Right cardiac atrium (tissue), 5 donors: Measurements from ENCODE around the gene CCDC121. TPM values are rescaled to one million over a fixed set of nuclear protein-coding genes. Genes with fewer than 3 reads are reported as not detected.
A peak's percentile ranks its signal among the peaks of the same experiment; 100 is the strongest.
"Not testable (repeated sequence)": the region's sequence is repeated elsewhere in the genome, so short reads cannot be mapped to it uniquely, and the experiment has no call there.

Experiments used
- ATAC-seq, 2 donors: fragments of 200-7000 bp; cut with Tn5 transposase; one replicate each; pipeline versions ENCODE4 v1.8.0 to v1.9.1; 2020; ENCODE audit warnings: moderate library complexity in 2 of 2, mild to moderate bottlenecking in 1 of 2
- DNase-seq, 3 donors: peaks; one replicate each; pipeline ENCODE4 v3.0.0-alpha.2; 2020
- H3K27ac ChIP-seq: one replicate; pipeline ENCODE4 v1.5.1; 2013; ENCODE audit warnings: mild to moderate bottlenecking, low read length, control low read depth, moderate library complexity
- H3K27me3 ChIP-seq: one replicate; pipeline ENCODE4 v1.6.1; 2013; ENCODE audit not compliant: control insufficient read depth, insufficient read depth
- H3K4me1 ChIP-seq: one replicate; pipeline ENCODE4 v1.6.1; 2013; ENCODE audit warnings: low read length; ENCODE audit not compliant: control insufficient read depth, insufficient read depth
- H3K4me3 ChIP-seq: one replicate; pipeline ENCODE4 v1.5.1; 2013; ENCODE audit warnings: low read length, control low read depth
- H3K9me3 ChIP-seq: one replicate; pipeline ENCODE4 v1.6.1; 2013; ENCODE audit warnings: low read length; ENCODE audit not compliant: control insufficient read depth
- WGBS: extraction: QIAGEN DNeasy Blood & Tissue Kit; methylation state at CpG from one replicate; pipeline ENCODE4 v1.1.7; 2013; 5-methylcytosine and 5-hydroxymethylcytosine counted together
- intact Hi-C, 4 donors: fragments of 100-400 bp; cut with DNase I; formaldehyde crosslinking; loops; one replicate each; pipeline versions ENCODE4 v1.11.0 to v1.14.0; 2022 to 2023
- polyA plus RNA-seq: library from polyadenylated mRNA; stranded (reverse); fragments of 200-250 nt; gene quantifications from one replicate; pipeline ENCODE4 v1.2.3, GENCODE V29; 2013
- total RNA-seq, 4 donors: library from RNA; stranded (reverse); fragmentation: NEBNext Ultra II Directional; extraction: Animal tissue kit (Norgen Biotek cat#: 25700); gene quantifications; one replicate each; pipeline ENCODE4 v1.2.1, GENCODE V29; 2021
- donor health status: healthy with polysubstance abuse.
- donor health status: DM: no; HTN: yes; CAD: no.
- donor health status: DM: no; HTN: no; CAD: no.
- donor health status: DM: no; HTN: yes; CAD: no; lungs with severe emphysema.
- donor health status: DM: yes; HTN: yes; CAD: no.

CCDC121 gene
- total and polyA plus RNA-seq, 5 donors: 3.1 to 8.1 (median 5.4) TPM

DNA sequence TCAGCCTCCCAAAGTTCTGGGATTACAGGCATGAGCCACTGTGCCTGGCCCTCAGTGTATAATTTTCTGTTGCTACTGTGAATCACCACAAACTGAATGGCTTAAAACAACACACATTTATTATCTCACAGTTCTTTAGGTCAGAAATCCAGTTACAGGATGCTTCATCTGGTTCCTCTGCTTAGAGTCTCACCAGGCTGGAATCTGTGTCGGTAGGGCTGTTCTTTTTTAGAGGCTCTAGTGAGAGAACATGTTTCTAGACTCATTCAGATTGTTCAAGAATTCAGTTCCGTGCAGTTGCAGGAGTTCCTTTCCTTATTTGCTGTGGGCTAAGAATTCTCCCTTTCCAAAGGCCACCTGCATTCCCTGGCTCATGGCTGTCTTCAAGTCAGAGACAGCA lies 22.2 kb downstream of the CCDC121 start:
- Histone ChIP-seq H3K27ac (no peak overlapping the region), H3K4me1 (no peaks in the 10 kb centered on the region), H3K9me3 (no peaks in the 10 kb centered on the region), H3K27me3 (no peaks in the 10 kb centered on the region), H3K4me3 (no peak overlapping the region)
- DNase-seq: no peak
- intact Hi-C loops: no loop called here
- ATAC-seq: no peak
- WGBS: 81% methylated on average over 2 of the region's 2 CpGs

DNA sequence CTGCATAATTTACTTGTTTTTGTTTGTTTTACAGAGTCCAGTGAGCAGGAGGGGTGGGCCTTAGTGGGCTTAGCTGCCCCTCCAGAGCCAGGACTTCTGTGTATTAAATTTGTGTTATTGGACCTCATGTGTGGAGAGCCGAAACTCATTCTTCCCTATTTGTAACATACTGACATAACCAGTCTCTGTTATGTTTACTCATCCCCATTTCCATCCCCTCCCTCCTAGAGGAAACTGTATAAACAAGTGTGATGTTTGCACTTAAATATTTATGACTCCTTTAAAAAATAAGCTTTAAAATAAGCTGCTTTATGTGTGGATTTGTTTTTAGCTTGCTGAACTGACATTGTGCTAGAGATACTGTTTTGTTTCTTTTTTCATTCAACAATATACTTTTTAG lies 32.2 kb downstream of the CCDC121 start:
- no peak for ATAC-seq
- Histone ChIP-seq H3K9me3 (no peaks in the 10 kb centered on the region), H3K27me3 (no peaks in the 10 kb centered on the region), H3K4me1 (no peaks in the 10 kb centered on the region), H3K4me3 (no peak overlapping the region), H3K27ac (no peak overlapping the region)
- DNase-seq: no peak
- intact Hi-C loops: no loop called here
- WGBS: 96% methylated on average over 1 of the region's 1 CpG

DNA sequence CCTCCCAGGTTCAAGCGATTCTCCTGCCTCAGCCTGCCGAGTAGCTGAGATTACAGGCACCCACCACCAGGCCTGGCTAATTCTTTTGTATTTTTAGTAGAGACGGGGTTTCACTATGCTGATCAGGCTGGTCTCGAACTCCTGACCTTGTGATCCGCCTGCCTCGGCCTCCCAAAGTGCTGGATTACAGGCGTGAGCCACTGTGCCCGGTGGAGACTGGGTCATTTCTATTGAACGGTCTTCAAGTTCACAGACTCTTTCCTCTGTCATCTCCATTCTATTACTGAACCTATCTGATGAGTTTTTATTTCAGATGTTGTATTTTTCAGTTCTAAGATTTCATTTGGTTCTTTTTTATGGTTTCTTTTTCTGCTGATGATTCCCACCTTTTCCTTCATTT lies 33.4 kb downstream of the CCDC121 start:
- H3K9me3 ChIP-seq, H3K27me3 ChIP-seq, intact Hi-C loops, DNase-seq, H3K27ac ChIP-seq, ATAC-seq, H3K4me1 ChIP-seq, H3K4me3 ChIP-seq: not testable (repeated sequence)
- WGBS: 98% methylated on average over 9 of the region's 9 CpGs

DNA sequence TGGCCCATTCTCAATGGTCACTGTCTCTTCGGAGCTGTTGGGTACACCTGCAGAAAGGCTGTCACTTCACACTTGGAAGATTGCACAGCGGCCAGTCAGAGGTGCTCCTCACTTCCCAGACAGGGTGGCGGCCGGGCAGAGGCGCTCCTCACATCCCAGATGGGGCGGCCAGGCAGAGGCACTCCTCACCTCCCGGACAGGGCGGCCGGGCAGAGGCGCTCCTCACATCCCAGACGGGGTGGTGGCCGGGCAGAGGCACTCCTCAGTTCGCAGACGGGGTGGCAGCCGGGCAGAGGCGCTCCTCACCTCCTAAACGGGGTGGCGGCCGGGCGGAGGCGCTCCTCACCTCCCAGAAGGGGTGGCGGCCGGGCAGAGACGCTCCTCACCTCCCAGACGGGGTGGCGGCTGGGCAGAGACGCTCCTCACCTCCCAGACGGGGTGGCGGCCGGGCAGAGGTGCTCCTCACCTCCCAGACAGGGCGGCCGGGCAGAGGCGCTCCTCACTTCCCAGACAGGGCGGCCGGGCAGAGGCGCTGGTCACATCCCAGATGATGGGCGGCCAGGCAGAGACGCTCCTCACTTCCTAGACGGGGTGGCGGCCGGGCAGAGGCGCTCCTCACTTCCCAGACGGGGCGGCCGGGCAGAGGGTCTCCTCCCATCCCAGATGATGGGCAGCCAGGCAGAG lies 34.6 kb downstream of the CCDC121 start:
- 97% methylated on average over 45 of the region's 45 CpGs for WGBS
- H3K27ac ChIP-seq, H3K27me3 ChIP-seq, H3K4me3 ChIP-seq, H3K4me1 ChIP-seq, ATAC-seq, DNase-seq, H3K9me3 ChIP-seq, intact Hi-C loops: not testable (repeated sequence)

DNA sequence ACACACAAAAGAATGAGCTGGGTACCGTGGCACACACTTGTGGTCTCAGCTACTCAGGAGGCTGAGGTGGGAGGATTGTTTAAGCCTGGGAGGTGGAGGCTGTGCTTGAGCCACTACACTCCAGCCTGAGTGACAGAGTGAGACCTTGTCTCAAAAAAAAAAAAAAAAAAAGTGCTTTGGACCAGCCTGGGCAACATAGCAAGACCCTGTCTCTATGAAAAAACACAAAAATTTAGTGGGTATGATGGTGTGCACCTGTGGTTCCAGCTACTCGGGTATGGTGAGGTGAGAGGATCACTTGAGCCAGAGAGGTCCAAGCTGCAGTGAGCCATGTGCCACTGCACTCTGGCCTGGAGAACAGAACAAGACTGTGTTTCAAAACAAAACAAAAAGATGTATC lies 35.6 kb downstream of the CCDC121 start:
- H3K4me1 ChIP-seq: no peaks in the 10 kb centered on the region
- no peaks in the 10 kb centered on the region for H3K27me3 ChIP-seq
- no peak for DNase-seq
- no peak overlapping the region for H3K27ac ChIP-seq
- ATAC-seq: no peak
- 98% methylated on average over 2 of the region's 2 CpGs for WGBS
- intact Hi-C loops: no loop called here
- no peak overlapping the region for H3K4me3 ChIP-seq
- no peaks in the 10 kb centered on the region for H3K9me3 ChIP-seq

DNA sequence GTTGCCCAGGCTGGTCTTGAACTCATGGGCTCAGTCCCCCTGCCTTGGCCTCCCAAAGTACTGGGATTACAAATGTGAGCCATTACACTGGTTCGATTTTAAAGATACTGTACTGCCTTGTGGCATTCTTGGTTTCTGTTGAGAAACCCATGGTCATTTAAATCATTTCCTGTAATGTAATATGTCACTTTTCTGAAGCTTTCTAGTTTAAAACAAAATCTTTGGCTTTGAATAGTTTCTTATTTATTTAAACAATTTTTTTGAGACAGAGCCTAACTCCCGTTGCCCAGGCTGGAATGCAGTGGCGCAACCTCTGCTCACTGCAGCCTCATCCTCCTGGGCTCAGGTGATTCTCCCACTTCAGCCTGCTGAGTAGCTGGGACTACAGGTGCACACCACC lies 37.1 kb downstream of the CCDC121 start:
- Histone ChIP-seq H3K4me3 (no peak overlapping the region), H3K9me3 (no peaks in the 10 kb centered on the region), H3K27me3 (no peaks in the 10 kb centered on the region), H3K27ac (no peak overlapping the region), H3K4me1 (no peaks in the 10 kb centered on the region)
- intact Hi-C loops: no loop called here
- ATAC-seq (no peak), DNase-seq (no peak)
- WGBS: 94% methylated on average over 3 of the region's 3 CpGs

DNA sequence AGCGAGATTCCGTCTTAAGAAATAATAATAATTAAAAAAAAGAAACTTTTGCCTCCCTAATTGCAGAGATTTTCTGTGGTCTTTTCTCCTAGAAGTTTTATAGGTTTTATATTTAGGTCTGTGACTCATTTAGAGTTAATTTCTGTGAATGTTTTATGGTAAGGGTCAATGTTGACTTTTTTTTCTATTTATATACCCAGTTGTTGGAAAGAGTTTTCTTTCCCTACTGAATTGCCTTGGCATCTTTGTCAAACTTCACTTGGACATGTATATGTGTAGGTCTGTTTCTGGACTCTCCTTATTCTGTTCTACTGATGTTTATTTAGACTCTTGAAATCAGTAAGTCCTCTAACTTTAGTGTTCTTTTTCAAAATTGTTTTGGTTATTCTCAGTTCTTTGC lies 40.5 kb downstream of the CCDC121 start:
- intact Hi-C loops: no loop called here
- no peak overlapping the region for H3K4me3 ChIP-seq
- DNase-seq (no peak), ATAC-seq (no peak)
- peaks cover 2% of the 10 kb centered on the region for H3K4me1 ChIP-seq
- WGBS: 98% methylated on average over 2 of the region's 2 CpGs
- no peaks in the 10 kb centered on the region for H3K9me3 ChIP-seq
- no peaks in the 10 kb centered on the region for H3K27me3 ChIP-seq
- H3K27ac ChIP-seq: no peak overlapping the region

DNA sequence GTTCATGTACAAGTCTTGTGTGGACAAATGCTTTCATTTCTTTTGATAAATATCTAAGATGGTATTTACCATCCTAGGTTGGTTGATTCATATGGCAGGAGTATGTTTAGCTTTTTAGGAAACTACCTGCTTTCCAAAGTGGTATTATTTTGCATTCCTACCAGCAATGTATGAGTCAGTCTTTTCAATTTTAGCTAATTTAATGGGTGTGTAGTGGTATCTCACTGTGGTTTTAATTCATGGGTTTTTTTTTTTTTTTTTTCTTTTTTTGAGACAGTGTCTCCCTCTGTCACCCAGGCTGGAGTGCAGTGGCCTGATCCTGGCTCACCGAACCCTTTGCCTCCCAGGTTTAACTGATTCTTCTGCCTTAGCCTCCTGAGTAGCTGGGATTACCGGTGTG lies 41.8 kb downstream of the CCDC121 start:
- ATAC-seq: no peak
- Histone ChIP-seq H3K4me3 (no peak overlapping the region), H3K9me3 (no peaks in the 10 kb centered on the region), H3K4me1 (peaks cover 2% of the 10 kb centered on the region), H3K27ac (no peak overlapping the region), H3K27me3 (no peaks in the 10 kb centered on the region)
- intact Hi-C loops: no loop called here
- 100% methylated on average over 2 of the region's 2 CpGs for WGBS
- no peak for DNase-seq

DNA sequence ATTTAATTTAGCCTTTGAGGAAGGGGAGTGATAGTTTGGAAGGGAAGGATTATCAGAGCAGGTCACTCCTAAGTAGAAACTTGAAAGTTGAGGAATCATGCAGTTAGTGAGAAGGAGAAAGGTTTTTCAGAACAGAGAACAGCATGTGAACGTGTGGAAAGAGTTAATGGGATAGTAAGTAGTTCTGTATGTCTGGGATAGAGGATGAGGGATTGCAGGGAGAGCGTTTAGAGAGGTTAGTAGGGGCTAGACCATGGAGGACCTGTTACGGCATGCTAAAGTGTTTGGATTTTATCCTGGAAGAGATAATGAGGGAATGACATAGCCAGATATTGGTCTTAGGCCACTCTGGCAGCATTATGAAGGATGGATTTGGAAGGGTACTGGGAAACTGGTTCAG lies 44.2 kb downstream of the CCDC121 start:
- Histone ChIP-seq H3K9me3 (no peaks in the 10 kb centered on the region), H3K4me1 (peaks cover 2% of the 10 kb centered on the region), H3K27ac (no peak overlapping the region), H3K4me3 (no peak overlapping the region), H3K27me3 (no peaks in the 10 kb centered on the region)
- intact Hi-C loops: no loop called here
- DNase-seq (no peak), ATAC-seq (no peak)
- WGBS: 72% methylated on average over 3 of the region's 3 CpGs

DNA sequence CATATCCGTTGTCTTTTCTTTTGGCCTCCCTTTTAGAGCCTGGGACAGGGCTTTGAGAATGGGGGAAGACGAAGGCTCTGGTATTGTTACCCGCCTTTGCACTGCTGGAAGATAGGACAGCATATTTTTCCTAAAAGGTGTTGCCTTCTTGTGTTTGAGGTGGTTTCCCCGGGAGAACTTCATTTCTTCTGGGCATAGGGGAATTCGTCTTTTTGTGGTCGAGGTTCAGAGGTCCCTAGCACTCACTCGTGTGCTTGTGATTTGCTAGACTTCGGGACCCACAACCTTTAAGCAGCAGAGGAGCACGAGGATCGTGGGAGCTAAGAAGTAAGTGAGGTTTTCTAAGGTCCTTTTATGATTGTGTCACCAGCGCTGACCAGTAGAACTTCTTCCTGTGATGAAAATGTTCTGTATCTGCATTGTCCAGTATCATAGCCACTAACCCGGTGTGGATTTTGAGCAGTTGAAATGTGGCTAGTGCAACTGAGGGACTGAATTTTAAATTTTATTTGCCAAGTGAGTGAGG lies 45.4 kb downstream of the CCDC121 start:
- WGBS: 5% methylated on average over 12 of the region's 12 CpGs
- ATAC-seq: no peak

DNA sequence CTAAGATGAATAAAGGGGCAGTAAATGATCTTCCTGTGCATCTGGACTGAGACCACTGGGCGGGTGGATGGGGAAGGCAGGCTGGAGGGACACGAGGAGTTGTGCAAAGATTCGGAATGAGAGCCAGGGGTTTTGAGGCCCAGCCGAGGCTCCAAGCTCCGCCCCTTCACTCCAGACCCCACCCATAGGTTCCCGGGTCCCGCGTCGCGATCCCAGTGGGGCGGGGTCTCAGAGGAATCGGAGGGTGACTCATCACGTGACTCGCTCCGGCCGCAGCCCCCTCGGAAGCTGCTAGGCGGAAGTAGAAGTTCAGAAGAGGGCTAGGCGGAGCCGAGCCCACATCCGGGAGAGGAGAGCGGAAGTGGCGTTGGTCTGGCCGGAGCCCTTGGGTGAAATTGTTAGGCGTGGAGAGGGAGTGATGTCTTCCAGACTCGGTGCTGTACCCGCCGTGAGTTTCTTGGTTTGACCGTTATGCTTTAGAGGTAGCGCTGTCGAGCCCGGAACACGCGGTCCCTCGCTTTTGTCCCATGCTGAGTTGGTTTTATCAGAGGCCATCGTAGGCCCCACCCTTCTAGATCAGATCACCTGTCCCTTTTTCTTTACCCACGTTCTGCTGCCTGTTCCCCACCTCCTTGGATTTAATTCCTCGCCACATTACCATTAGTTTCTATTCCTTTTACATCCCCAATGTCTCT lies 46.0 kb downstream of the CCDC121 start, which contains the start of gene ZNF512:
Gene ZNF512 (plus strand): TSS at position 348 of the 695 bp plus-strand sequence. CDS start 71 bp downstream, at position 419.
- Histone ChIP-seq H3K27ac (peak within 1 kb of the TSS; percentile 58), H3K4me3 (peak within 1 kb of the TSS; percentile 83), H3K27me3 (no peaks in the 10 kb centered on the region), H3K4me1 (peaks cover 2% of the 10 kb centered on the region), H3K9me3 (no peaks in the 10 kb centered on the region)
- WGBS: under 1% methylated on average over 38 of the region's 38 CpGs
- DNase-seq (peak; percentile 94 to 96 (median 96)), ATAC-seq (peak; percentile 98)
- intact Hi-C loops: no loop called here

More for the DNA sequence above, 45.4 kb downstream of the CCDC121 start:
- H3K4me3 ChIP-seq: peak overlapping the region; percentile 83
- no peaks in the 10 kb centered on the region for H3K9me3 ChIP-seq
- no peak for DNase-seq
- peaks cover 2% of the 10 kb centered on the region for H3K4me1 ChIP-seq
- intact Hi-C loops: no loop called here
- no peak overlapping the region for H3K27ac ChIP-seq
- no peaks in the 10 kb centered on the region for H3K27me3 ChIP-seq
